ENCODE data around the gene FBXL7.

Gene FBXL7

DNA sequence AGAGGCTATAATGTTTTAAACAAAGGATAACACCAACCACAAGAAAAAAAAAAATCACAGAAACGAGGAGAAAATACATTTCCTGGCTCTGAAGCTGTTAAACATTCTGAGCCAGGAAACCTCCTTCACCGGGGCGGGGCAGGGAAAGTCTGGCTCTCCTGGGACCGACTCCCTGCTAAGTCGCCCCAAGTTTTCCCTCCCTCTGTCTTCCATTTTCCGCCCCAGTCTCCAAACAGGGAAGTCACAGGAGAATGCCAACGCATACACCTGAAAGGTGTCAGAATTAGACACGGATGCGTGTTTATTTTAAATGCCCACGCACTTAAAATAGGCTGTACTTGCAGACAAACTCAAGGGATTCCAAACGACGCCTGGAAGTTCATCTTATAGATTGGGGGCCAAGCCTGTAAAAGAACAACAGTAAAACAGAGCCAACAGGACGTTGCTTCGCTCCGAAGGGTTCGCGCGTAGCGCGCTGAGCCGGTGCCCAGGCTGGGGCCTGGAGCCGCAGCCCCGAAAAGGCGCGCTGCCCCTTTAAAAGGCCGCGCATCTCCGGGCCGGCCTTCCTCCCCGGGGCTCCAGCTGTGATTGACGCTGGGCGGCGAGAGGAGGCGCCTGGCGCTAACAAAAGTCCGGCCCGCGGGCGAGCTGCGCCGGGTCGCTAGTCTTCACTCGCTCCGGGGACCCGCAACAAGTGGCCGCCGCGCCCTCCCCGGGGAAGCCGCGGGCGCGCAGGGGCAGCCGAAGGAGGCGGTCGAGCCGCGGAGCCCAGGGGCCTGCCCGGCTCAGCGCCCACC is at the start of gene FBXL7:
Gene FBXL7 (plus strand): TSS at position 653 of the 797 bp plus-strand sequence.
- in situ Hi-C loops (cut with HindIII; ENCODE audit: low sequenced_read_pairs) = no loop called here

DNA sequence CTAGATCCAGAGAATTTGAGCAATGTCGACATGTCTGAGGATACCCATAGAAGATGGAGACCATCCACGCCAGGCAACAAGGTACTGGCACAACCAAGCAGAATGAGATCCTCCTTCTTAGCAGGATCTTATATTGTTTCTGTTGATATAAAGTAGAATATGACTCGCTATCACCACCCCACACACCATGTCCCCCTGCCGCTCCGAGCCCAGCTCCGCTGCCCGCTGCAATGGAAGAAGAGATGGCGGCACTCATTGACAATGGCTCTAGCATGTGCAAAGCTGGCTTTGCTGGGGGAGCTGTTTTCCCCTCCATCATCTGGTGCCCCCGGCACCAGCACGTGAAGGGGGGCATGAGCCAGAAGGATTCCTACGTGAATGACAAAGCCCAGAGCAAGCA is 49.5 kb upstream of the FBXL7 start:
- in situ Hi-C loops (cut with HindIII; ENCODE audit: low sequenced_read_pairs) = no loop called here

DNA sequence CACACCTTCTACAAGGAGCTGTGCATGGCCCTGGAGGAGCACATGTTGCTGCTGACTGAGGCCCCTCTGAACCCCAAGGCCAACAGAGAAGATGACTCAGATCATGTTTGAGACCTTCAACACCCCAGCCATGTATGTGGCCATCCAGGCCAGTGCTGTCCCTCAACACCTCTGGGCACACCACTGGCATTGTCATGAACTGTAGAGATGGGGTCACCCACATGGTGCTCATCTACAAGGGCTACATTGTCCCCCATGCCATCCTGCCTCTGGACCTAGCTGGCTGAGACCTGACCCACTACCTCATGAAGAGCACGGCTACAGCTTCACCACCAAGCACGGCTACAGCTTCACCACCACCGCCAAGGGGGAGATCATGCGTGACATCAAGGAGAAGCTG is 49.0 kb upstream of the FBXL7 start:
- in situ Hi-C loops (cut with HindIII; ENCODE audit: low sequenced_read_pairs) = no loop called here

DNA sequence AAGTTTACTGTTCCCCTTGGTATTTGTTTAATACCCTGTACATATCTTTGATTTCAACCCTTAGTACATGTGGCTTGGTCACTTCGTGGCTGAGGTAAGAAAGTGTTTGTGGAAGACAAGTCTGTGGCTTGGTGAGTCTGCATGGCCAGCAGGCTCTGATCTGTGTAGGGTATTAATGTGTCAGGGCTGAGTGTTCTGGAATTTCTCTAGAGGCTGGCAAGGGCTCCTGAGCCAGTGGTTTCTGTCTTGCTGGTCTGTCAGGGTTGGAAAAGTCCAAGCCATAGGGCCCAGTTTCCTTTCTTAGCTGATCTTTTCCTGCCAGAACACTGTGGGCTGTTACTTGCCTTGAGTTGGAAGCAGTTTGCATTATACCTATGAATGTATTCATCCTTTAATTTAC is 48.0 kb upstream of the FBXL7 start:
- in situ Hi-C loops (cut with HindIII; ENCODE audit: low sequenced_read_pairs) = no loop called here

DNA sequence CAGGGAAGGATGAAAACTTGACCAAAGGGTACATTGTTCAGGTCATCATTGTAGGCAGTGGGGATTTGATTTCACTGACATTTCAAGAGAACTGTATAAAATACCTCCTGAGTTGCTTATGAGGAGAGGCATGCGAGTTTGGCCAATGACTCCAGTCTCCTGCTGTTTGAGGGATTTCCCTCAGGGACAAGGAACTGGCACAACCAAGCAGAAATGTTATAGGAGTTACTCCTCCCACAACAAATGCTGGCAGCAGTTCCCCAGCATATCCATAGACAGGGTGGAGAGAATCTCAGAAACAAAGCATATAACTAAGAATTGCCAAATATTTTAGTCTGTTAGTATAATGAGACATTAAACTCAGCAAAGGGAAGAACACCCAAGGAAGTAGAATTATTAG is 47.2 kb upstream of the FBXL7 start:
- in situ Hi-C loops (cut with HindIII; ENCODE audit: low sequenced_read_pairs) = no loop called here

DNA sequence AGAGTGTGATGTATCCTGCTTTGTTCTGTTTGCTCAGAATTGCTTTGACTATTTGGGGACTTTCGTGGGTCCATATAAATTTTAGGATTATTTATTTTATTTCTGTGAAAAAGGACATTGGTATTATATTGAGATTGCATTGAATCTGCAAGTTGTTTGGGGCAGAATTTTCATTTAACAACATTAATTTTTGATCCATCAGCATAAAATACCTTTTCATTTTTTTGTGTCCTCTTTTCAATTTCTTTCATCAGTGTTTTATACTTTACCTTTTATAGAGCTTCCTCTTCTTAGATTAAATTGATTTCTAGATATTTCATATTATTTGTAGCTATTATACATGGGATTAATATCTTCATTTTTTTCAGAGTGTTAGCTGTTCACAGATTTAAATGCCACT is 40.8 kb upstream of the FBXL7 start:
- in situ Hi-C loops (cut with HindIII; ENCODE audit: low sequenced_read_pairs) = no loop called here

DNA sequence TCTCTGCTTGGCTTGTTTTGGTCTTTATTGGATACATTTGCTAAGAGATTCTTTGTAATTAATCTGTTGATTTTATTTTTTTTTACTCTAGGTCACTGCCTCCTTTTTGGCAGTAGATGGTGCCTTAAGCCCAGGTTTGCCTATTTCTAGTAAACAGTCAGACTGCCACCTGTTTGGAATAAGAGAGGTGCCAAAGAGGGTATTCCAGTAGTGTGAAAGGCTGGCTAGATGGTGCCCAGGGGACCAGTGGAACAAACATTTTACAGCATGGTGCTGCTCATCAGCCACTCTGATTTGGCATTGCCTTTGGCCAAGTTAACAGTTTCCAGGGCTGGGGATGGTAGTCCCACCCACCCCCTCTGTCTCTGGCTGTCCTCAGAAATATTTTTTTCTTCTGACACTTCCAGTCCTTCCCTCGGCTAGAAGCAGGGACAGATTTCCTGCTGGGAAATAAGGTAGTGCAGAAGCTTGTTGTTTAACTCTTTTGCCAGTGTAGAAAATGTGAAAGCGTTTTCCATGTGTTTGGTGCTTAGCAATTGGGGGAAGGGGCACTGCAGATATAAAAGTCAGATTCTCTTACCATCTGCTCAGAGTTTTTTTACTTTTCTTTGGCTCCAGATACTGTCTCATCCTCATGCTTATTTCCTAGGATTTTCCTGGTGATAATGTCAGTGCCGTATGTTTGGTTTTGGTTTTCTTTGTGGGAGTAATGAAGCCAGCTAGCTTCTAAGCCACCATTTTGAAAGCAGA is 36.6 kb upstream of the FBXL7 start:
- in situ Hi-C loops (cut with HindIII; ENCODE audit: low sequenced_read_pairs) = no loop called here

DNA sequence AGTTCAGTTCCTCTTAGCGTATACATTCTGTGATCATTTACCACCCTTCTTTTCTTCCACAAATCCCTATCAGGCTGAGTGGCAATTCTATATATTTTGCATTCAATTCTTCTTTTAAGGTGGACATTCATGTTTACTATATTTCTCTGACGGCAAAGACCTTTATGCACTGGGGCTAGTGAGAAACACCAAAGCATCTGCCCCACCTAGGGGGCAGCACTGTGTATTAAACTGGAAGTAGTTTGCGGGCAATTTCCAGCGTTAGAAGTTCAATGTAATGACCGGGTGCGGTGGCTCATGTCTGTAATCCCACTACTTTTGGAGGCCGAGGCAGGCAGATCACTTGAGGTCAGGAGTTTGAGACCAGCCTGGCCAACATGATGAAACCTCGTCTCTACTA is 27.9 kb upstream of the FBXL7 start:
- in situ Hi-C loops (cut with HindIII; ENCODE audit: low sequenced_read_pairs) = no loop called here

DNA sequence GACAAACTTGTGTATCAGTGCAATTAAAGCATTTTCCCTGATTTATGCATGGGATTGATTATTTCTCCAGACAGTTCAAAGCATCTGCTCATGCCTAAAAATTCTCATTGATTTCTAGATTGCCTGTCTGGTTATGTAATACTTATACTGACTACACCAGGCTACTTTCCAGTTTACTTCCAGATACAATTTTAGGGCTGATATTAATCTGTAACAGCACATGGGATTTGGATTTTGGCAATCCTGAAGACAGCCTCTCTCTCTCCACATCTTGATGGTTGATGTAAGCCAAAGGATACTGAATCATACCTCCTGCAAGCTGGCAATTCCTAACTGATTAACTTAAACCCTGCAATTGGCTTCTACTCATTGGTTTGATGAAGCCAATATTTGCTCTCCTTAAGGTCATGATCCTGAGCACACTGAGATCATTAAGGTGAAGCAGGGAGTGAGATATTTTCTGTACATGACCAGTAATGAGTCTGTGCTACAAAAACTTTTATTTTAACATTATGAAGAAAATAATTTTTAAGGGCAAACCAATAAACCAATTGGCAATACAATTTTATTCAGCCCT is 25.7 kb upstream of the FBXL7 start:
- in situ Hi-C loops (cut with HindIII; ENCODE audit: low sequenced_read_pairs) = no loop called here

DNA sequence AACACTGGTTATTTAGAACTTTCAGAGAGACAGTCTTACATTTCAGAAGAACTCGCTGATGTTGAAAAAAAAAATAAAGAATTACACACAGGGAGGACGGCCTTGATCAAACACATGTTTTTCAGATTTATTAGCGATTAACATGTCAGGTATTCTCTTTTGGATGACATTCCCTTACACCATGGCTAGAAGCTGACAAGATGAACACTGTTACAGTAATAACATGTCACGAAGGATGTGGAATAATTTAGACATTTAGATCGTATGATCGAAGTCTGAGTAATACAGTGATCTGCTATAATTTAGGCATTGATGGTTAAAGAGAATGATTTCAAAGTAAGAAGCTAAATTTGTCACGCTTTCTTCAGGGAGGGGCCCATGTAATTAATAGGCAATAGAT is 24.6 kb upstream of the FBXL7 start:
- in situ Hi-C loops (cut with HindIII; ENCODE audit: low sequenced_read_pairs) = no loop called here

DNA sequence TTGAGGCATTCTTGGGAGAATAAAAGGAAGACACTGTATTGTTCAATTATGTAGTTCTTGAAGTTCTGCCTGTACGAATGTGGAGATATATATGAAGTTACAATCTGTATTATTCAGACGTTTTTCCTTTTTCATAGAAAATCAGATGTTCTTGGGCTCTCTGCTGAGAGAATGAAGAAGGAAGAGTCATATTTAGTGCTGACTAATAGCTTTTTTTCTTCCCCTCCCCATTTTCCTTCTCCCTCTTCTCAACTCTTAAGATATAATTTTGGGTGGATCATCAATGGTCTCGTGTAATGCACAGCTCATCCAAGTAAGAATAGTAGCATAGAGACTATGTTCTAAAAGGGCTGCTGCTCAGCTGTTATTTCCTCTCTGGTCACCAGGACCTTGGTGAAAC is 23.0 kb upstream of the FBXL7 start:
- in situ Hi-C loops (cut with HindIII; ENCODE audit: low sequenced_read_pairs) = no loop called here

DNA sequence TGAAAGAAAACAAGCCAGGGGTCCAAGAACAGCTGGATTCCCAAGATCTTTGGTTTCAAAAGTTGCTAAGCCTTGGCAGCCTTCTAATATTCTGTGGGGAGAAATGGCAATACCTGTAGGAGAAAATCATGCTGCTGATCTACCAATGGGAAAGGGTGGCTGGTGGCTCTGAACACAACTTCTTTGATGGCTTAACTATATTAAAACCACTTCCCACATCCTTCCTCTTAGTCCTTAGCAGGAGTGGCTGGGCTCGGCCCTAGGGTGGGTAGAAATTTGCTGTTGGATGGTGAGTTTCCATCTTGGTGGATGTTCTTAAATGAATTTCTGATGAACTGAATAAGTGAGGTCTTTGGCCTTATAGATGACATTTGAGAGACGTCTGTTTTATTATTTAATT is 19.5 kb upstream of the FBXL7 start:
- in situ Hi-C loops (cut with HindIII; ENCODE audit: low sequenced_read_pairs) = no loop called here

DNA sequence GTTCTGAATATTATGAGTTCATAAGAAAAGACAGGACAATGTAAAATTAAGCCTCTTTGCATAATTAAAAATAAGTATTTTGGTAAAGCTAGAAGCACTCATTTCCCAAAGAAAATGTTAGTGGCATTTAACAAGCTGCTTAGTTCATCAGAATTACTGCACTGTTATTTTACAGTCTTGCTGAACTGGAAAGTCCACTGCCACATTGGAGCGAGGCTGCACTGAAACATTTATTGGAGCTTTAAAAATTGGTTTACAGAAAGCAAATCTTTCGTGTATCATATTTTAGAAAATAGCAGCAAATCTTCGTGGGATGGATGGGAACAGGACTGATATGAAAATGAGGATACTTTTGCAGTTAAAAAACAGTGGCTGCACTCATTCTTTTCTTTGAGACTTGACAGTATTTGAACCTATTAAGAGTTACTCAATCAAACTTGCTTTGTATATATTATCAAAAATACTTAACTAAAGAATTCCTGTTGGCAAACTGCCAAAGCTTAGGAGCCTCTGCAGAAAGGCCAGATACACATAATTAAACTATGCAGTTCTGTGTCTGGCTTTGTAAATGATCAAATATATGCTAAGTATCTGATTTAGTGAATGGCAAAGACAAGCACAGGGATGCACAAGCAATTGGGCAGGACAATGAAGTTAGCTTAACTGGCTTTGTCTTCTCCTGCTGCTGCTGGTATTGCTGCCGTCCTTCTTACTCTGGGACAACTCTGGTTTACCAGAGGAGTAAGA is 16.5 kb upstream of the FBXL7 start:
- in situ Hi-C loops (cut with HindIII; ENCODE audit: low sequenced_read_pairs) = no loop called here

DNA sequence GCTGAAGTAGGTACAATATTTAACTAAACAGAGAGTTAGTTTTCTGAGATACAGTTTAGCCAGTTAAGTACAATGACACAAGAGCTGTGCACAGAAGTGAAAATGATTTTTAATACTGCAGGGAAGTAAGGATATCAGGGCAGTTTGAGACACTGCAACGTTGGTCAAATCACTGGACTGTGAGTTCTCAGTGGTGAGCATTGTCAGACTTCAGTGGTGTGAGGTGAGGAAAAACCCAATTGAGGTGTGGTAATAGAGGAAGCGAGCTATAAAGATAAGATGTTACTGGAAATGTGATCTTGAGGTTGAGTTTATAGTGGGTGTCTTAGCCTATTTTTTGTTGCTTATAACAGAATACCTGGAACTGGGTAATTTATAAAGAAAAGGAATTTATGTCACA is 12.8 kb upstream of the FBXL7 start:
- in situ Hi-C loops (cut with HindIII; ENCODE audit: low sequenced_read_pairs) = no loop called here

DNA sequence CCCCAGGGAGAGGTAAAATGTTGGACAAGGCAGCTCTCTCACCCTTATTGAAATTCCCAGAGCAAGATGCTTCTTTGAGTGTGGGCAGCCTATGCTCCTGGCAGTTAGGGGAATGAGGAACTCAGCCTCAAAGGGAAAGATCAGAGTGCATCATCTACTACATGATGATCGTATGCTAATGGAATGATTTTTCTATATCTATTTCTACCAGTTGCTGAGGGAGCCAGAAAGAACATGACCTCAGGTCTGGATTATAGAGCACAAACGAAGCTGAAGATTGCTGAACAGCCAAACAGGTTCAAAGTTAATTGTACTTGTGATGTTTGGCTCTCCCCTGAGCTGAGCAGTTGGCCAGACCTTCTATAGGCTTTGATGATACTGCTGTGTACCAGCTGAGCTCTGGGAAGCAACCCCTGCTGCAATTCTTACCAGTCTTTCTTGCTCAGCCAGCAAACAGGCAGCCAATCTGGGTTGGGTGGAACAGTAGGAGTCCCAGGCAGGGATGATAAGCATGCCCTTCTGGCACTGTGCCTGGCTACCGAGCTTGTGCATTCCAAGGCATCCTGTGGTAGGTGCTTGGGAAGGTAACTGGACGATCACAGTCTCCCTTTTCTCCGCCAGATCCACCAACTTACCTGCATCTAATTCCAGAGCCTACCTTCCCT is 10.3 kb upstream of the FBXL7 start:
- in situ Hi-C loops (cut with HindIII; ENCODE audit: low sequenced_read_pairs) = no loop called here

DNA sequence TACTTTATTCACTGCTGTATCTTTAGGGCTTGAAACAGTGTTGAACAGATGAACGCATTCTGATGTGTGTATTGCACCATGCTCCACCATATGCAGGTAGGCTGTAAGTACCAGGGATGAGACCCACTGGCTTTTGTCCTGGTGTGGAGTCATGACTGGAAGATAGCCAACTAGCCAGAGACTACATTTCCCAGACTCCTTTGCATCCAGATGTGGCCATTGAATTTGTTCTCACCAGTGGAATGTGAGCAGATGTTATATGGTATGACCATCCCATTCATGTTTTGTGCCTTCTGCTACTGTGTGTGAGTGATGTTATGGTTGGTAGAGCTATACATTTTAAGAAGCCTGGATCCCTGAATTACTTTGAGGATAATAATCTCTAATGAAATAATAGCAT is 7.4 kb upstream of the FBXL7 start:
- in situ Hi-C loops (cut with HindIII; ENCODE audit: low sequenced_read_pairs) = no loop called here

DNA sequence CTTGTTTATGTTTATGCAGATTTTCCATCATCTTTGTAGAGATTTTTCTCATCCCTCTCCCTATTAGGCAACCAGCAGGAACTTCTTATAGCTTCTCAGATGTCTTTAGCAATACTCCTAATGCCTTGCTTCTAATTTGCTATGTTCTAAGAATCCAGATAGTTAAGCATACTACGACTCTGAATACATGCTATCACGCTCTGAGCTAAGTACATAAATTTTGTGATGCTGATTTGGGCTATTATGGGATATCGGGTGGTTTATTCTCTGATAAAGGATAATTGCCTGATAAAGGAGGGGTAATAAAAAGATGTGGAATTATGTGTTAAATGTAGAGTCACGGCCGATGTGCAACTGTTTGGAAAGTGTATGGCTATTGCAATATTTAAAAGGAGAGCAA is 6.5 kb upstream of the FBXL7 start:
- in situ Hi-C loops (cut with HindIII; ENCODE audit: low sequenced_read_pairs) = no loop called here

DNA sequence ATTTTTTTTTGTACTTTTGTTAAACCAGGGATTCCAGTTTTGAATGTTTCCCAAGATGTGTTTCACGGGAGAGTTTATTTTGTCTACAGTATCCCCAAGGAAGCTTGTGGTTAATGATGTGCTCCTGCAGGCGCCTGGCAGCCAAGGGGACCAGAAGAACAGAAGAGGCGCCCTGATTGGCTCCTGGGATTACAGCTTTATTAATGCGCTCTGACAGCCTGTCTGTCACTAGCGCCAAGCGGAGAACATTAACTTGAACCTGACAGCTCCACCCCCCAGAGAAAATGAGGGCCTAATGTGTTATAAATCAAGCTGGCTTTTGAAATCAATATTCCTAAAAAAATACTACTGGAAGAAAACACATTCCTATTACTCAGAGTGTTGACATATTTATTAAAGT is 5.0 kb upstream of the FBXL7 start:
- in situ Hi-C loops (cut with HindIII; ENCODE audit: low sequenced_read_pairs) = no loop called here

DNA sequence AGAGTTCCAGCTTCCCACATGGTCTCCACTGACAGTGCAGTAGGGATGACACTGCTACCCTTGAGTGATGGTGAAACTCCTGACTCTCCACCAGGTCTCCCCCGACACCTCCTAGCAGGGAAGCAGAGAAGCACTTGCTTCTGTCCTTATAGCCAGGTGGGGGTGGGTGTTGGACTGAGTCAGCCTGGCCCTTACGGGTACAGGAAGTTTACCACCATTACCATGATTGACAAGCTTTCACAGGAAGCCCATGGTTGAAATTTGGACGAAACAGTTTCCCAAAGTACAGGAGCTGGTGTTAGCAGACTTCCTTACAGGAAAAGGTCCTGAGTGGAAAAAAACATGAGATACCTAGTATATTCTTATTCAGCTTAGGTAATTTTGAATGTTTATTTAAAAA is 3.1 kb upstream of the FBXL7 start:
- in situ Hi-C loops (cut with HindIII; ENCODE audit: low sequenced_read_pairs) = no loop called here

DNA sequence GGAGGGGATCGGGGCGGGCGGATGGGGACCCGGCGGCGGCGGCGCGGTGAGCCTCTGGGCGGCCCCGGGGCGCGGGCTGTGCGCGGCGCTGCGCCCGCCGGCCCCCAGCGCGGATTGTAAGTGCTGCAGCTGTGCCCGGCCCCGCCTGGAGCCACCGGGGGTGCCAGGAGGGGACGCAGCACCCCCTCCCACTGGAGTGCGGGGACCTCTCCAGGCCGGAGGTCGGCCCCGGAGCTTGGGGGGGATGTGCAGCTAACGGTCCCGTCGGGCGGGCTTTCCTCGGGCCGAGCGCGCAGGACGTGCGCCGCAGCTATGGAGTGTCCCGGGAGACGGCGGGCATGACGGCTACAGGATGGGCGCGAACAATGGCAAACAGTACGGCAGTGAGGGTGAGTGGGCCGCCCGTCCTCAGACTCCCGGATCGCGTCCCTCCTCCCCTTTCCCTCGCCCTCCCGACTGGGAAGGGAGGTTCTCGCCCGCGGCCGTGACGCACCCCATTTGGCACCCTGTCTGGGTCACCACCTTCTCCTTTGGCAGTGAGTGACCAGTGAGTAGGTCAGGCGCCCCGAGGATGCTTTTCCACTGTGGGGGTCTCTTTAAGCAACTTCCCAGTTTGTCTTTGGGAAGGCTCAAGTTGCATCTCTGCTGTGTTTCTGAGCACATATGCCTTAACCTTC is 483 bp downstream of the FBXL7 start:
- in situ Hi-C loops (cut with HindIII; ENCODE audit: low sequenced_read_pairs) = no loop called here

All from DLD1 (cell line).